Stimulated activated naive CD4-positive, alpha-beta T cell (primary cell): ENCODE measurements around the gene NKX6-2.

Experiments used
- DNase-seq, 6 experiments: peaks; one replicate each; lab custom pipeline; 2025; lab: John Stamatoyannopoulos, UW

The NKX6-2 gene

DNA sequence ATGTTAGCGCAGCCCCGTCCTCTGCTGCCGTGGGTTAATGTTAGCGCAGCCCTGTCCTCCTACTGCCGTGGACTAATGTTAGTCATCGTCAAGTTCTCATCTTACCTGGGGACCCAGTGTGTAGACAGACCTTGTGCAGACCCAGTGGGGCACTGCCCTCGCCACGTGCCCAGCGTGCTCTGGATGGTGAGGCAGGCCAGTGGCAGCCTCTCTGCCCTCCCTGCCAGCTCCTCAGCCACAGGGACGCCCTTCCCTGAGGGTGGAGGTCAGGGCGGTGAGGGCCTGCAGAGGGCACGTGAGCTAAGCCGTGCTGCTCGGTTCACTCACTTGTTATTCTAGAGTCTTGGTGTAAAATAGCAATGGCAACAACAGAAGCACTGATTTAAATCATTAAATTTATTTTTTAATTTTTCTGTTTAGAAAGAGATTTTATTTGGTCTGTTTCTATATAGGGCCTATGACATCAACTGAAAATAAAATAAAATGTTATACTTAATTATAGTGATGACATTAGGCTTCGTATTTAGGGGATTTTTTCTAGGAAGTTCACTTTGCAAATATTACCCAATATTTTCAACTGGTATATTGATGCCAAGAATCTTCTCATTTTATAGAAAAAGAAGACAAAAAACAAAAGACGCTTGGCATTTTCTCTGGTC, 48.4 kb downstream of the NKX6-2 start:
- DNase-seq: no peak

DNA sequence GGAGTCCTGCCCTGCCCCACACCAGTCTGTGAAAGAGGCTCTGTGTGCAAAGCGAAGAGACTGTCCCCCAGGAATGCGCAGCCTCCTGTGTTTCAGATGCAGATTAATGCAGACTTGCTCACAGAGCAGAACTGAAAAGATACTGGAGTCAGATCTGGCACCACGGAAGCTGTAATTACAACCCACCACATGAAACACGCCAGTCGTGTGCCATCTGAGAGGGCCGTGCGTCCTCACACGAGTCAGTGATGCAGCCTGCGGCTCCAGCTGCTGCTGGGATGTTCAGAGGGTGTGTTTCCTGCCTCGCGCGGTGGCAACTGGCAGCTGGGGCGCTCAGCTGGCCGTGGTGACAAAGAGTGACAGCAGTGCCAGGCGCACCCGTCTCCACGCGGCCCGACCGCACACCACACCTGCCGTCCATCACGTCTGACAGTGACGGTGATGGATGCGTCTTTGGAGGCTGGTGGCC, 50.0 kb downstream of the NKX6-2 start:
- DNase-seq: no peak

DNA sequence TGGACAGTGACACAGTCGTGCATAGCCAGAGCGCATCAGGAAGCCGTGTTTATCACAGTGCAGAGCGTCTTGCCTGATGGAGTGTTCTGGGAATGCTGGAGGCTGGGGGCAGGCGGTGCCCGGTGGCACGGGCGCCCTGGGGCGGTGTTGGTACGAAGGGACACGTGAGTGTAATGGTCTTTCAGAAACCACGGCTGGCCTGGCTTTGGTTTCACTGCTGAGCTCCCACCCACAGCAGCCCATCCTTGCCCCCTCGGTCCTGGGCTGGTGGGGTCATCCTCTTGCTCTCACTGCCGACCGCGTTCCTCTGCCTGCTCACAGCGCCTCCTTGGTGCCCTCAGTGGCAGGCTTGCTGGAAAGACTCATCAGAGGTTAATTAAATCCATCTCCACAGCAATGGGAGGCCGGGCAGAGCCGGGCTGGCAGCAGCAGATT, 50.6 kb downstream of the NKX6-2 start:
- no peak for DNase-seq

DNA sequence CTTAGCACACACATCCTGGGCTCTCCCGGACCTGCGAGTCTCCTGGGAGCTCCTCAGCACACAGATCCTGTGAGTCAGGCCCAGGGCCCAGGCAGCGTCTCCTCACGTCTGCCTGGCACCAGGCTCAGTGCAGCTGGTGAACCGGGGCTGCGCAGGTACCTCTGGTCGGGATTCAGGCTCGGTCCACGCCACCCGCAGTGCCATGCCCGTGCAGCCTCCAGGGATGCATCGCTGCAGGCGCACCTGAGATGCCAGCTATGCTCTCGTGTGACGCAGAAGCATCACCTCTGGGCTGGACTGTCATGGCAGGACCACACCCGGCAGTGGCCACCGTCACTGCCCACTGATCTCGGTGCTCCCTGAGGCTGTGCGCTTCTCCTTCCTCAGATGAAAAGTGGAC, 52.0 kb downstream of the NKX6-2 start:
- no peak for DNase-seq
